Progenitor cell of endocrine pancreas (in vitro differentiated cells): Measurements from ENCODE around the gene SH3TC2. TPM values are rescaled to one million over a fixed set of nuclear protein-coding genes. Genes with fewer than 3 reads are reported as not detected.

Experiments used
- DNase-seq: peaks from one replicate; pipeline ENCODE4 v3.0.0; 2021; ENCODE audit warnings: low spot score; ENCODE audit not compliant: unreplicated experiment
- H3K27ac Mint-ChIP-seq: 2 replicates; pipeline ENCODE4 v1.8.0; 2021; ENCODE audit warnings: mild to moderate bottlenecking, moderate library complexity, mixed read lengths
- H3K27me3 Mint-ChIP-seq: 2 replicates; pipeline ENCODE4 v1.8.0; 2021; ENCODE audit warnings: mixed read lengths
- H3K36me3 Mint-ChIP-seq: 2 replicates; pipeline ENCODE4 v1.8.0; 2022; ENCODE audit warnings: mixed read lengths; ENCODE audit not compliant: insufficient read depth
- H3K4me1 Mint-ChIP-seq: 2 replicates; pipeline ENCODE4 v1.8.0; 2021; ENCODE audit warnings: low read depth, mixed read lengths
- H3K4me3 Mint-ChIP-seq: 2 replicates; pipeline ENCODE4 v1.8.0; 2021; ENCODE audit warnings: low read depth, mild to moderate bottlenecking, moderate library complexity, mixed read lengths
- H3K9me3 Mint-ChIP-seq: 2 replicates; pipeline ENCODE4 v1.8.0; 2021; ENCODE audit warnings: low read depth, mixed read lengths
- total RNA-seq: library from RNA; stranded (reverse); gene quantifications from 2 replicates; pipeline ENCODE4 v1.2.1, GENCODE V29; 2021
- TF ChIP-seq, protein P1 (sequence below): fragments of 200-600 bp; sonication (generic); IDR thresholded peaks from one replicate; pipeline ENCODE4 v1.5.0; 2021; ENCODE audit warnings: antibody characterized with exemption, mild to moderate bottlenecking; ENCODE audit not compliant: unreplicated experiment

SH3TC2 gene
- total RNA-seq, 1 donor from 2014 or later: 2.1 TPM

- TF ChIP-seq, protein P1, sequence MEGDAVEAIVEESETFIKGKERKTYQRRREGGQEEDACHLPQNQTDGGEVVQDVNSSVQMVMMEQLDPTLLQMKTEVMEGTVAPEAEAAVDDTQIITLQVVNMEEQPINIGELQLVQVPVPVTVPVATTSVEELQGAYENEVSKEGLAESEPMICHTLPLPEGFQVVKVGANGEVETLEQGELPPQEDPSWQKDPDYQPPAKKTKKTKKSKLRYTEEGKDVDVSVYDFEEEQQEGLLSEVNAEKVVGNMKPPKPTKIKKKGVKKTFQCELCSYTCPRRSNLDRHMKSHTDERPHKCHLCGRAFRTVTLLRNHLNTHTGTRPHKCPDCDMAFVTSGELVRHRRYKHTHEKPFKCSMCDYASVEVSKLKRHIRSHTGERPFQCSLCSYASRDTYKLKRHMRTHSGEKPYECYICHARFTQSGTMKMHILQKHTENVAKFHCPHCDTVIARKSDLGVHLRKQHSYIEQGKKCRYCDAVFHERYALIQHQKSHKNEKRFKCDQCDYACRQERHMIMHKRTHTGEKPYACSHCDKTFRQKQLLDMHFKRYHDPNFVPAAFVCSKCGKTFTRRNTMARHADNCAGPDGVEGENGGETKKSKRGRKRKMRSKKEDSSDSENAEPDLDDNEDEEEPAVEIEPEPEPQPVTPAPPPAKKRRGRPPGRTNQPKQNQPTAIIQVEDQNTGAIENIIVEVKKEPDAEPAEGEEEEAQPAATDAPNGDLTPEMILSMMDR: no peak
- H3K36me3 Mint-ChIP-seq: no peaks in the 10 kb centered on the region
- no peak overlapping the region for H3K4me3 Mint-ChIP-seq
- no peak for DNase-seq
- no peaks in the 10 kb centered on the region for H3K9me3 Mint-ChIP-seq
- H3K27me3 Mint-ChIP-seq: peaks cover 18% of the 10 kb centered on the region
- H3K27ac Mint-ChIP-seq: no peak overlapping the region
- H3K4me1 Mint-ChIP-seq: peaks cover 5% of the 10 kb centered on the region
Observed at GRCh38 chr5:149028161-149028560, 34.7 kb downstream of the SH3TC2 start.

GRCh38 chr5:149027636-149028035 is 35.2 kb downstream of the SH3TC2 start:
- H3K27ac Mint-ChIP-seq: no peak overlapping the region
- DNase-seq: no peak
- H3K9me3 Mint-ChIP-seq: peaks cover under 1% of the 10 kb centered on the region
- peaks cover 18% of the 10 kb centered on the region for H3K27me3 Mint-ChIP-seq
- H3K4me3 Mint-ChIP-seq: no peak overlapping the region
- TF ChIP-seq, protein P1: no peak
- H3K36me3 Mint-ChIP-seq: no peaks in the 10 kb centered on the region
- peaks cover 5% of the 10 kb centered on the region for H3K4me1 Mint-ChIP-seq

GRCh38 chr5:149024943-149025342 is 37.9 kb downstream of the SH3TC2 start:
- peaks cover 5% of the 10 kb centered on the region for H3K4me1 Mint-ChIP-seq

DNA sequence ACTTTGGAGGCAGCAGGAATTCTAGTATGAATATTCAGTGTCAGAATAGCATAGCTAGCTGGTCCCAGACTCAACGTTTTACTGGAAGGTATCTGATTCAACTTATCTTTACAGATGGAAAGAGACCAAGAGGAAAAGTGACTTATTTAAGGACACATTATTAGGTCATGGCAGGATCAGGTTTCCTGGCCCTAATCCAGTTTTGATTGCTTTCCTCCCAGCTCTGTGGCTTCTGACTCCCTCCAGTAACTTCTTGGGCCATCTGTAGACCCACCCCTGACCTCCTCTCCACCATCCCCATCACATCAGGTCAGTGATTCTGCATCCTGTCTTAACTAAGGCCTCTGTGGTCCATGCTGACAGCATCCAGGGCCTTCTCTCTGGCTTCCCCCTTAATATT is 38.4 kb downstream of the SH3TC2 start:
- H3K9me3 Mint-ChIP-seq: peaks cover 5% of the 10 kb centered on the region
- H3K36me3 Mint-ChIP-seq: no peaks in the 10 kb centered on the region
- no peak for DNase-seq
- H3K27me3 Mint-ChIP-seq: peaks cover 8% of the 10 kb centered on the region
- H3K4me3 Mint-ChIP-seq: no peak overlapping the region
- peaks cover 5% of the 10 kb centered on the region for H3K4me1 Mint-ChIP-seq
- H3K27ac Mint-ChIP-seq: no peak overlapping the region
- TF ChIP-seq, protein P1: no peak

More at GRCh38 chr5:149024943-149025342, 37.9 kb downstream of the SH3TC2 start:
- Mint-ChIP-seq H3K9me3 (peaks cover 5% of the 10 kb centered on the region), H3K27ac (no peak overlapping the region), H3K36me3 (no peaks in the 10 kb centered on the region), H3K27me3 (peaks cover 12% of the 10 kb centered on the region), H3K4me3 (no peak overlapping the region)
- TF ChIP-seq, protein P1: no peak
- DNase-seq: no peak

GRCh38 chr5:149022200-149022599 is 40.7 kb downstream of the SH3TC2 start:
- Mint-ChIP-seq H3K27ac (no peak overlapping the region), H3K4me3 (no peak overlapping the region), H3K27me3 (peaks cover 7% of the 10 kb centered on the region), H3K9me3 (peaks cover 5% of the 10 kb centered on the region), H3K4me1 (peaks cover 7% of the 10 kb centered on the region), H3K36me3 (no peaks in the 10 kb centered on the region)
- TF ChIP-seq, protein P1: no peak
- no peak for DNase-seq
